Loucy (cell line): ENCODE results near the gene IFT43.

Experiments
- H2AFZ ChIP-seq: fragments of 200-600 bp; sonication (generic); 2 replicates; pipeline ENCODE4 v1.6.0; 2016; ENCODE audit warnings: antibody characterized with exemption, mild to moderate bottlenecking, low read length, moderate library complexity
- H3F3A ChIP-seq: fragments of 200-600 bp; 2 replicates; pipeline ENCODE4 v1.6.0; 2016; ENCODE audit warnings: antibody characterized with exemption, low read depth, mild to moderate bottlenecking
- H3K27me3 ChIP-seq: fragments of 200-600 bp; sonication (generic); 2 replicates; pipeline ENCODE4 v1.6.1; 2014; ENCODE audit warnings: low read length, mild to moderate bottlenecking; ENCODE audit not compliant: insufficient read depth, poor library complexity, severe bottlenecking
- H3K36me3 ChIP-seq: fragments of 200-600 bp; sonication (generic); 2 replicates; pipeline ENCODE4 v1.6.1; 2016; ENCODE audit warnings: low read length; ENCODE audit not compliant: insufficient read depth
- H3K4me1 ChIP-seq: fragments of 200-600 bp; sonication (generic); 2 replicates; pipeline ENCODE4 v1.5.1; 2014; ENCODE audit warnings: low read length, mild to moderate bottlenecking; ENCODE audit not compliant: insufficient read depth, poor library complexity, severe bottlenecking
- H3K4me2 ChIP-seq: fragments of 200-600 bp; sonication (generic); 2 replicates; pipeline ENCODE4 v1.6.0; 2014; ENCODE audit warnings: antibody characterized with exemption, low read length, low read depth, mild to moderate bottlenecking; ENCODE audit not compliant: poor library complexity, severe bottlenecking
- H3K4me3 ChIP-seq: fragments of 200-600 bp; sonication (generic); 2 replicates; pipeline ENCODE4 v1.5.1; 2014; ENCODE audit warnings: low read length, mild to moderate bottlenecking, mixed read lengths; ENCODE audit not compliant: poor library complexity, severe bottlenecking
- H3K79me2 ChIP-seq: fragments of 200-600 bp; sonication (generic); 2 replicates; pipeline ENCODE4 v1.6.1; 2014; ENCODE audit warnings: low read length; ENCODE audit not compliant: insufficient read depth
- H3K9ac ChIP-seq: fragments of 200-600 bp; sonication (generic); 2 replicates; pipeline ENCODE4 v1.6.0; 2014; ENCODE audit warnings: mild to moderate bottlenecking, low read depth, low read length, moderate library complexity; ENCODE audit not compliant: poor library complexity, severe bottlenecking
- H3K9me2 ChIP-seq: fragments of 200-600 bp; sonication (generic); replicated peaks from 2 replicates; pipeline ENCODE4 v1.6.1; 2016; ENCODE audit warnings: low read depth, low read length, mixed read lengths
- H3K9me3 ChIP-seq: fragments of 200-600 bp; sonication (generic); 2 replicates; pipeline ENCODE4 v1.6.1; 2014; ENCODE audit warnings: mild to moderate bottlenecking, antibody characterized with exemption, low read length, low read depth; ENCODE audit not compliant: insufficient read depth
- H4K20me1 ChIP-seq: fragments of 200-600 bp; sonication (generic); 2 replicates; pipeline ENCODE4 v1.6.0; 2014; ENCODE audit warnings: antibody characterized with exemption, low read length, mild to moderate bottlenecking; ENCODE audit not compliant: insufficient read depth, poor library complexity, severe bottlenecking
- CTCF ChIP-seq: fragments of 200-600 bp; sonication (generic); conservative IDR thresholded peaks from 2 replicates; pipeline ENCODE4 v1.5.1; 2014; ENCODE audit warnings: mild to moderate bottlenecking, antibody characterized with exemption, low read length
- EZH2phosphoT487 ChIP-seq: fragments of 200-600 bp; IDR thresholded peaks from 2 replicates; pipeline ENCODE4 v1.6.1; 2018; ENCODE audit warnings: antibody characterized with exemption, mild to moderate bottlenecking, moderate library complexity, borderline replicate concordance

IFT43 gene

GRCh38 chr14:76019676-76020075 is 34.1 kb downstream of the IFT43 start:
- peaks cover 4% of the 10 kb centered on the region; the same call in 1 of the 2 replicates for H3K9me3 ChIP-seq
- H4K20me1 ChIP-seq, result no peaks in the 10 kb centered on the region
- H3K9me2 ChIP-seq, result no peaks in the 10 kb centered on the region
- H3F3A ChIP-seq, result no peaks in the 10 kb centered on the region
- H2AFZ ChIP-seq, result no peak overlapping the region
- H3K79me2 ChIP-seq, result no peaks in the 10 kb centered on the region
- H3K4me3 ChIP-seq, result no peak overlapping the region
- H3K4me2 ChIP-seq, result no peak overlapping the region
- no peaks in the 10 kb centered on the region; the same call in 1 of the 2 replicates for H3K36me3 ChIP-seq
- H3K9ac ChIP-seq, result no peak overlapping the region
- no peak for TF ChIP-seq CTCF
- TF ChIP-seq EZH2phosphoT487, result no peak
- H3K27me3 ChIP-seq, result no peaks in the 10 kb centered on the region
- H3K4me1 ChIP-seq, result peaks cover 5% of the 10 kb centered on the region

GRCh38 chr14:76022991-76023390 is 37.4 kb downstream of the IFT43 start:
- Histone ChIP-seq H3K36me3 (no peaks in the 10 kb centered on the region; the same call in 1 of the 2 replicates), H3K4me1 (no peaks in the 10 kb centered on the region), H3K9ac (no peak overlapping the region), H2AFZ (no peak overlapping the region), H3F3A (no peaks in the 10 kb centered on the region), H4K20me1 (no peaks in the 10 kb centered on the region), H3K4me3 (no peak overlapping the region), H3K79me2 (no peaks in the 10 kb centered on the region), H3K27me3 (no peaks in the 10 kb centered on the region), H3K9me3 (peaks cover 4% of the 10 kb centered on the region; the same call in 1 of the 2 replicates), H3K4me2 (no peak overlapping the region), H3K9me2 (no peaks in the 10 kb centered on the region)
- TF ChIP-seq EZH2phosphoT487 (no peak), CTCF (no peak)

- Histone ChIP-seq H3F3A (no peaks in the 10 kb centered on the region), H4K20me1 (no peaks in the 10 kb centered on the region), H3K9me3 (peaks cover 4% of the 10 kb centered on the region; the same call in 1 of the 2 replicates), H3K4me1 (no peaks in the 10 kb centered on the region), H3K9me2 (no peaks in the 10 kb centered on the region), H3K36me3 (no peaks in the 10 kb centered on the region; the same call in 1 of the 2 replicates), H3K4me3 (no peak overlapping the region), H3K27me3 (no peaks in the 10 kb centered on the region), H3K79me2 (no peaks in the 10 kb centered on the region), H3K4me2 (no peak overlapping the region), H2AFZ (no peak overlapping the region), H3K9ac (no peak overlapping the region)
- TF ChIP-seq EZH2phosphoT487 (no peak), CTCF (no peak)
Measured at GRCh38 chr14:76023757-76024156, 38.2 kb downstream of the IFT43 start.
